ENCODE measurements around the gene FGD4. TPM values are rescaled to one million over a fixed set of nuclear protein-coding genes. Genes with fewer than 3 reads are reported as not detected.
A peak's percentile ranks its signal among the peaks of the same experiment; 100 is the strongest.

The FGD4 gene
- total RNA-seq, 4 donors from 2014 or later = 13.8 to 34.6 (median 20.8) TPM

GRCh38 chr12:32535288-32535999 lies 136.1 kb downstream of the FGD4 start:
- peaks cover 0 to 5% of the 10 kb centered on the region in 2 donors for H3K4me1 ChIP-seq

GRCh38 chr12:32536000-32536345 lies 136.6 kb downstream of the FGD4 start:
- peak overlapping the region; percentile 62 to 80 for H3K27ac ChIP-seq
- no peaks in the 10 kb centered on the region for H3K36me3 ChIP-seq
- peak overlapping the region in 1 of 2 donors; percentile 36 for H3K4me3 ChIP-seq
- intact Hi-C loops (cut with DNase I; ENCODE audit: low total_unique reads) = no loop called here
- TF ChIP-seq CTCF (IDR thresholded peaks at IDR 0.05) = no peak
- no peak for TF ChIP-seq POLR2A (IDR thresholded peaks at IDR 0.05)
- H3K4me1 ChIP-seq = peaks cover 0 to 5% of the 10 kb centered on the region in 2 donors
- H3K27me3 ChIP-seq = no peaks in the 10 kb centered on the region
- no peaks in the 10 kb centered on the region for H3K9me3 ChIP-seq
- DNase-seq = no peak

More at GRCh38 chr12:32535288-32535999, 136.1 kb downstream of the FGD4 start:
- Histone ChIP-seq H3K27me3 (no peaks in the 10 kb centered on the region), H3K9me3 (no peaks in the 10 kb centered on the region), H3K36me3 (no peaks in the 10 kb centered on the region), H3K4me3 (peak overlapping the region in 1 of 2 donors; percentile 36), H3K27ac (peak overlapping the region; percentile 62 to 80)
- DNase-seq = peak; percentile 40 to 47
- intact Hi-C loops (cut with DNase I; ENCODE audit: low total_unique reads) = no loop called here
- TF ChIP-seq CTCF (IDR thresholded peaks at IDR 0.05) (no peak), POLR2A (IDR thresholded peaks at IDR 0.05) (no peak)

GRCh38 chr12:32541754-32542374 lies 142.5 kb downstream of the FGD4 start:
- Histone ChIP-seq H3K27ac (peak overlapping the region; percentile 52 to 65), H3K36me3 (no peaks in the 10 kb centered on the region), H3K4me1 (peaks cover 0 to 5% of the 10 kb centered on the region in 2 donors), H3K27me3 (no peaks in the 10 kb centered on the region), H3K9me3 (no peaks in the 10 kb centered on the region), H3K4me3 (no peak overlapping the region)
- intact Hi-C loops (cut with DNase I; ENCODE audit: low total_unique reads) = no loop called here
- TF ChIP-seq CTCF (IDR thresholded peaks at IDR 0.05) (no peak), POLR2A (IDR thresholded peaks at IDR 0.05) (no peak)
- no peak for DNase-seq

- Histone ChIP-seq H3K9me3 (no peaks in the 10 kb centered on the region), H3K36me3 (no peaks in the 10 kb centered on the region), H3K27me3 (no peaks in the 10 kb centered on the region), H3K4me1 (peaks cover 0 to 5% of the 10 kb centered on the region in 2 donors), H3K27ac (peak overlapping the region; percentile 52 to 65), H3K4me3 (no peak overlapping the region)
- TF ChIP-seq CTCF (IDR thresholded peaks at IDR 0.05) (no peak), POLR2A (IDR thresholded peaks at IDR 0.05) (no peak)
- no peak for DNase-seq
- intact Hi-C loops (cut with DNase I; ENCODE audit: low total_unique reads) = no loop called here
Measured at GRCh38 chr12:32542428-32543229, 143.3 kb downstream of the FGD4 start.
